Activated CD4-positive, CD25-positive, alpha-beta regulatory T cell treated with anti-CD3 and anti-CD28 coated beads, Interleukin-2, amount 50 U/mL, for 24 hours (primary cell): Measurements from ENCODE around the gene CASK.
"Not testable (repeated sequence)": the region's sequence is repeated elsewhere in the genome, so short reads cannot be mapped to it uniquely, and the experiment has no call there.

Source experiments
- ATAC-seq, 2 donors: fragments of 150-1000 bp; cut with Tn5 transposase; one replicate each; pipeline ENCODE4 v1.10.0; 2021; ENCODE audit warnings: mild to moderate bottlenecking in 1 of 2, moderate library complexity in 1 of 2

The CASK gene

DNA sequence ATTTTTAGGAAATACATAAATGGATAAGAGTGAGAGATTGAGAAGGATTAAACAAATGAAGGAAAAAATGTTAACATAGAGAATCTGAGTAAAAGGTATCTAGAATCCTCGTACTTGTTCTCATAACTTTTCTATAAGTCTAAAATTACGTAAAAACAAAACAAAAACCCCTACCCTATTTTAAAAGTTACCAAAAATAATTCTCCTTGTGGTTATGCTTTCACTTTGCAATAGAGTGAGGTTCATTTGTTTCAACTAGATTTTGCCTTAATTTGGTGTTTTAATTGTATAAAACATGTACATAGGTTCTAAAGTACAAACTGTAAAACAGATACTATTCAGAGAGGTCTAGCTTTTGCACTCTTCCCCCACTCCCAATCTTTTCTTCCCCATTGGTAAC is 238.4 kb downstream of the CASK start:
- no peak for ATAC-seq

DNA sequence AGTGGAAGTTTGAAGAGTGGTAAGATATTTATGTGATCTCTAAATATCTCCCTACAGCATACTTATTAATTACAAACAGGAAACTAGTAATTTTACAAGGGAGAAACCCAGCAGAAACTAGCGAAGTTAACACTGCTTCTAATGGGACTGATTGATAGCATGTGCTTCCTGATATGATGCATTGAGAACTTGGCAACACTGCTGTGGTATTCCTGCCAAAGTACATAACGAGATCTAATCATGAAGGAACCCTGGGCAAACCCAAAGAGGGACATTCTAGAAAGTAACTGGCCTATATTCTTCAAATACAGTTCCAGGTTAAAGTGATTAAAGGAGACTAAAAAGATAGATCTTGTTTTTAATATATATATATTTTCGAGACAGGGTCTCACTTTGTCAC is 239.2 kb downstream of the CASK start:
- no peak for ATAC-seq

DNA sequence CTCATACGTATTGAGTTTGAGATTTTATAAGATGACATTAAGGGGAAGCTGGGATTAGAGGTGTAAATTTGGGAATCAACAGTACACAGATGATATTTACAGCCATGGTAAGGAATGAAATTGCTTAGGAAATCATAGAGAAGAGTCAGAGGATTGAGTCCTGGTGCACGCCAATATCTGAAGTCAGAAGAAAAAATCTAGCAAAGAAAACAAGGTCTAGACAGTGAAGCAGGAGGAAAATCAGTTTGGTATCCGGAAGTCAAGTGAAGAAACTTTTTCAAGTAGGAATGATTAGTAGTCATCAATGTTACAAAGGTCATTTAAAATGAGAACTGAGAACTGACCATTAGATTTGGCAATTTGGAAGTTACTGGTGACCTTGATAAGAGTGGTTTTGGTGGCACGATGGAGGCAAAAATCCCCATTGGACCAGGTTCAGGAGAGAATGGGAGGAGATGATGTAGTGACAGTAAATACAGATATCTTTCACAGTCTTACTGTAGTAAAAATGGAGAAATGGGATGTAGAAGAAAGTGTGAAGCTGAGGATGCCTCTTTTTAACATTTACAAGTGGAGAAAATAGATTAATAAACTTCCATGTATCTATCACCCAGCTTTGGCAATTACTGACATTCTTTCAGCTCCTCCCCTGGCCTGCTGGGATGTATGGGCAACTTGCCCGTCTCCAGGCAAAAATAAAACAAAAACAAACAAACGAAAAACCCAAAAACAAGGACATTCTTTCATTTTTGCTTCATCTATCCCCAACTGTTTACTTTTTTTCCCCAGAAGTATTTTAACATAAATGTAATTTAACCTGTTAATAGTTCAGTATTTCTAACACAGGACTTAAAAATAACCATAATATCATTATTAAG is 245.9 kb downstream of the CASK start:
- ATAC-seq = no peak

DNA sequence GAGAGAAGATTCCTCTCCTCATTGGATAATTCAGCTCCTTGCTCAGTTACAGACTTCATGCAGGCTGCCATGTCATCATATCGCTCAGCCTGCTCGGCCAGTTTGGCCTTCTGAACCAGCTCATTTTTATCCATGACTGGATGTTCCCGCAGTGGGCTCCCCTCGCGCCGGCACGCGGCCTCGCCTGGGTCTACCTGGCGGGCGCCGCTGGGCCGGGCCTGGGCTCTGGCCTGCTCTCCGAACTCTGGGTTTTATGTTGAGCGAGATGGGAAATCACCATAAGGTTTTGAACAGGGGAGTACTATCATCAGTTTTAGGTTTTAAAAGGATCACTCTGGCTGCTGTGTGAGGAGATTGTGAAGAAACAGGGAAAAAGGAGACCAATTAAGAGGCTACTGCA is 247.0 kb downstream of the CASK start:
- not testable (repeated sequence) for ATAC-seq

DNA sequence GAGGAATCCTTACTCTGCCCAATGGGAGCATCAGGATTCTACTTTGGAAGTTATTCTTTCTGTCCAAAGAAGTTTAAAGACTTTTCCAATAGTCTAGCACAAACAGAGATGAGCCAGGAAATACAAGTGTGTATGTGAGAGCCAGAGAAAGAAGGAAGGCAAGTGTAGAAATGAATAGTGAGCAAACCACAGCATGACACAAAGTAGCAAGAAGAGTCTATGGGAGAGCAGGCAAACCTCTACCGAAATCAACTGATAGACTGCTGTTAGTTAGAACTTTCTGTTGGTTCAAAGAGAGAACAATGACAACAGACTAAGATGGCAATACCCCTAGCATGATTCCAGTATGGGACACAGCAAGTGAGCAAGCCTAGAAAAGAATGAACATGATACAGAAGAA is 250.7 kb downstream of the CASK start:
- ATAC-seq = no peak

DNA sequence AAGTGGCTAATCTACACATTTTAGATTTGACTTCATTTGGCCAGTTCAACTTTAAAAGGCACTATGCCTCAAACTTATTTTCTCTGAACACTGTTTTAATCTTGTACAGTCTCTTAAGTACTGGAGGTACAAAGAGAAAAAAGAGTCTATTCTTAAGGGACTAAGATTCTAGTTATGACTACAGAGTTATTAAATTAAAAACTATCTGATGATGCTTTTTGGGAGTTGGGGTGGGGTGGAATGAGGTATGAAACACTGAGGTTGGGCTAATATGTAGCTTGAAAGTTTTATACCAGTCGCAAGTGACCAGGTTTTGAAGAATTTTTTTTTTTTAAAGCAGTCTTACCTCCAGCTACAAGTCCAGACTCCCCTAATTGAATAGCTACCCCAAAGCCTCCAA is 252.3 kb downstream of the CASK start:
- no peak for ATAC-seq

DNA sequence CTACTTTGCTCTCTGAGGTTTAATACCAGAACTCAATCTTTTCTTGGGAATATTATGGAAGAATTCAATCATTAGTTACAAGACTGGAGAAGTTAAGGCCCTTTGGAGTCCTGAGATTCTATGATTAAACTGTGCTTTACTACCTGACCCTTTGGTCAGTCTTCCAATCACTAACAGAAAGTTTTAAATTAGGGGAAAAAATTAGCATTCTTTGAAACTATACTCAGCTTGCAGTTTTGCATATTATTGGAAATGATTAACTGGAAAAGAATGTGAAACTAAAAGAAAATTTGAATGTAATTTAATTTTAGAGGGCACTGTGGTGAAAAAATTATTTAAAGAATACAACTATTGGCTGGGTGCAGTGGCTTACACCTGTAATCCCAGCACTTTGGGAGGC is 253.2 kb downstream of the CASK start:
- no peak for ATAC-seq

DNA sequence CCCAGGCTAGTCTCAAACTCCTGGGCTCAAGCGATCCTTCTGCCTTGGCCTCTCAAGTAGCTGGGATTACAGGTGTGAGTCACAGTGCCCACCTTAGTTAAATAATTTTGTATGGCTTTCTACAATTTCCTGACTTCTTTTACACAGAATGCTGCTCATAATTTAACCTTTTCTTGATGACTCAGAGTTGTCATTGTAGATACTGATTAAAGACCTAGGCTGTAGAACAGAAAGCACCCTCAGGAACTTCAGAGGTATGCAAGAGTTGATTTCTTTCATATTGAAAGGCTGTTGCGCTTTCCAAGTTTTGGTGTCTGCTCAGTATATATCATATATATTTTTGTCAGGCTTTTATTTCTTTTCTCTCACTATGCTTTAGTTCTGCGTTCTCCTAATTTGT is 255.7 kb downstream of the CASK start:
- peak; percentile 69 to 71 for ATAC-seq

DNA sequence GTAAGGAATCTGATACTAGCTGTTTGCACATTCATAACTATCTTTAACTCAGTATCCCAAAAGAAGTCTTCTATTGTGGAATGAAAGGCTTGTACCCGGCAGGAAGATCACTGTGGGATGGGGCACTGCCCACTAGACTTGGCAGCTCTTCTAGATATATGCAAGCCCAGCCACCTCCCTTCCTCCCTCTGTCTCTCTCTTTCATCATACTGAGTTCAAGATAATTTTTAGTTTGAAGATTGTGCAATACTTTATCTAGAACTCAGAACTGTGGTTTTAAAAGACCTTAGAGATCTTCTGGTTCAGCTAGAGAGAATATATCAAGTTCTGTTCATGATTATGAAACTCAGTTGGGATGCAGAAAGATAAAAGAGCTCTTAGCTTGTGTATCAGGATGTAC is 257.1 kb downstream of the CASK start:
- peak in 1 of 2 donors; percentile 25 for ATAC-seq

DNA sequence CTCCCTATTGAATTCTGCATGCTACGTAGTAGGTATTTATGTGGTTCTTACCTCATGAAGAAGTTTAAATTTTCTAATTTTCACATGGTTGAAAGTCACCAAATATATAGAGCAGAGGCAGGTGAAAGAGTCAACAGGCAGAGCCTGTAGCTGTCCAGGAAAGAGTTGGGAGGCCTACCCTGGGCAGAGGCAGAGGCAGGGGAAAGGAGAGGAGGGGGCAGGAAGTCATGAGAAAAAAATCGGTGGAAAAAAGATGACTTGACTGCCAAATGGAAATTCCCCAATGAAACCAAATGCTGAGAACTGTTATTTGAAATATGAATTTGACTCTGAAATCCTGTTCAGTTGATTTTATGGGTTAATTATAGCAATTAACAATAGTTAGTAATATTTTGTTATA is 257.7 kb downstream of the CASK start:
- ATAC-seq = no peak

DNA sequence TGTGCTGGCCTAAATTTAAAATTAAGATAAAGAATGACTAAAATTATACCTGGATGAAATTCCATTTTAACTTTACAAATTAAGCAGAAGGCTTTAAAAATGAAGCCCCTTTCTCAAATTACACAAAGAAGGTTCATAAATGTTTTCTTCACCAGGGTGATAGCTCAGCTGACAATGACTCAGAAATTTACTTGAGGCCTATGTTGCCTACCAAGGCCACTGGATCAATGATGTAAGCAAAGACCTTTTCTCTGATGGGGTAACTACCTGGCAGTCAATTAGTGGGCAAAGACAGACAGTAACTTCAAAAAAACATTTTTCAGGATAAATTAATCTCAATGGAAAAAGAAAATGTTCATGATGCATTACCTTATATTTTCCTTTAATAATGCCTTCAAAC is 258.4 kb downstream of the CASK start:
- ATAC-seq = no peak

DNA sequence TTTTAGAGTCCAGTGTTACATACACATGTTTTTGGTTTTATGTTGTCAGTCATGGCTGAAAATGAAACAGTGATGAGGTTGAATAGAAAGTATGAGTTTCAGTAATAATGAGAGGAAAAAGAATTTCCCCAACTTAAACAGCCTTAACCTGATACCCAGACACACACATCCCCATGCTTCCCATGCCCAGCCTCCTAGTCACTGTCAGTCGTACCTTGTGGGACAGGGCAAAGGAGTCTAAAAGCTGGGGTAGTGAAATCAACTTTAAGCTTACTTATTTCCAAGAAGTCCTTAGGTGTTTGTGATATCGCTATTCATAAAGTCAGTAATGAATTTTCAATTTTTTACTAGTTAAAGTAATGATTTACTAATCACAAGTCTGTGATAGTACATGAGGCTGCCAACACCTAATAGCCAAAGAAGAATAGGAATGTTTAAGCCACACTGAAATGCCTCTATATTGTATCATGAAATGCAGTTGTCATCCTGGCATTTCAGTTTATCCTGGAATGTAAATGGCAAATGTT is 258.9 kb downstream of the CASK start:
- peak; percentile 66 to 68 for ATAC-seq

DNA sequence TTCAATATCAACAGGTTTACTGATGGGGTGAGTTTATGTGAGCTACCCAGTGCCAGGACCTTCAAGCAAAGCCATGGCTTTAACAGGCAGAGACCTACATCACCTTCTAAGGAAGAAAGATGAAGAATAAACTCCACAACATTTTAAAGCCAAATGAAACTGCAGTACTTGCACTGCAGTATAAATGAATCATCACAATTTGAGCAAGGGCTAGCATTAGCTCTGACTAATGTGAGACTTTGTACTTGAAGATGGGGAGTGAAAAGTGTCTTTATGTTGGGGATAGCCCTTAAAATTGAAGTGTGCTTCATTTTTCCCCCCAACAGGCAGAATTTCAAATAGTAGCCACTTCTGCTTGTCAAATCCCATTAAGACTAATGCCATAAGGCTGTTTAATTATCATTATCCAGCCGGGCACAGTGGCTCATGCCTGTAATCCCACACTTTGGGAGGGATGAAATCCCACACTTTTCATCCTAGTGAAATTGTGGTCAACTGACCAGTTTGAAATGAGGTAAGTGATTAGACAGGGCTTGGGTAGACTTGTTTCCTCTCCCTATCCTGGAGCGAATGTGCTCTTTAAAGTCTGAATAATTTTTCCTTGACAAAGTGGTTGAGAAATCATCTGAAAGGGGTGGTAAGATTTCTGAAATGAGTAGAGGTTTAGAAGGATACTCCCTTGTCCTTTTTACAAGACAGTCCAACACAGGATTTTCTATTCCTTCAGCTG is 261.8 kb downstream of the CASK start:
- ATAC-seq = peak in 1 of 2 donors; percentile 30

DNA sequence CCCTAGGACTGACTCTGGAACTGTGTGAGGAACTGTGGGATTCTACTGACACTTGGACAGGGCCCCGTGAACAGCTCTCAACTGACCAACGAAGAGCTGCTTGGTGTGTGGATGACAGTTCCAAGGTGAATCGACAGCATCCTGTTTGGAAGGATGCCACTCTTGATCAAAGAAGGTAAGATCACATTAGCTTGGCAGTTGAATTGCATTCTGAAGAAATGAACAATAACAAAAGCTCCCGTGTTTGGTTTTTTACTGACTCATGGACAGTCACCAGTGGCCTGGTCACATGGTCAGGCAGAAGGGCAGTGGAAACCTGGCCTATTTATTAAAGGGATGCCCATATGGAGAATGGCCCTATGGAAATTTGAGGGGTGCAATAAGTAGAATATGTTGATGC is 267.7 kb downstream of the CASK start:
- no peak for ATAC-seq

DNA sequence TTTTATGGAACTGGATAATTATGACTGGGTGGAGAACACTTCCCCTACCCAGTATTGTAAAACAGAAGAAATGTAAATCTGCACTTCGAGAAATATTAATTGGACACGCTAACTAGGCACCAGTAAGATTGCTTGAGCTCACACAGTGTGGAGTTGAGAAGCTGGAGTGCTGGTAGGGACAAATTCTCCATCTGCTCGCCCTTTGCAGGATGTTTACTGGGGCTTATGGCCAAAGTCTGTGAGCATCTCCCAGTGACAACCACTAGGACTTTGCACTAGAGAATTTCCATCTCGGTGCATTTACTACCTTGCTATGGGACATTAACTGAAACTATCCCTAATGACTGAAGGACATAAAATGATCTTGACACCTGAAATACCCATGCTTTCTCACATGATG is 268.3 kb downstream of the CASK start:
- no peak for ATAC-seq

DNA sequence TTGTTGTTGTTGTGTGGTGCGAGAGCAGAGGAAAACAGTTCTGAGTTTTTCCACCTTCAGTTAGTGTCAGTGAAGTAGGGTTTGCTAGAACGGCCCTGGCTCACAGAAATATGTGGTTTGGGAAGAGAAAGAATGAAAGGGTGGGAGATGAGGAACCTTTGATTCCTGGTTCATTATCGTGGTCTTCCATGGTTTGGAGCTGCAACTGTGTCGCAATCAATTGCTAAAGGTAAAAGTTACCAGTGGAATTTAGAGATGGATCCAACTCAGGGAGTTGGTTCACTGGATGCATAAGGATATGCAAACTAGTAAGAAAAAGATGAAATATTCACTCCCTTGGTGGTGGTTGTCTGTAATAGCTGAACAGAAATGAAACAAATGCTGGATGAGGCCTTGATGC is 270.2 kb downstream of the CASK start:
- ATAC-seq = no peak

DNA sequence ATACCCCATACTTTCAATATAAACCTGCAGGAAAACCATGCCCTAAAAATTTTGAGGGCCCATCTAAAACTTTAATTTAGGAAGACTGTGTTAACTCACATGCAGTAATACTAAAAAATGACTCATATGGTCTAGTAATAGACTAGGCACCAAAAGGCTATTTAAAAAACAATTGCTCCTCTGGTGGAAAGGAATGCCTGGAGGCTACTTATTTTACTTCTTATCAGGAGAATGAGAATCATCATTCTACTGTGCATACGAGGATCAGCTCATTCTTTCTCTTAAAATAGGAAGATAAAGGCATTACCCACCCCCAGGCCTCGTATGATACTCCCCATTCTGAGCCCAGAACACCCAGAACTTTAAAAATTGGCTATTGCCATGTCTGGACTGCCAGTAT is 277.2 kb downstream of the CASK start:
- ATAC-seq = not testable (repeated sequence)

DNA sequence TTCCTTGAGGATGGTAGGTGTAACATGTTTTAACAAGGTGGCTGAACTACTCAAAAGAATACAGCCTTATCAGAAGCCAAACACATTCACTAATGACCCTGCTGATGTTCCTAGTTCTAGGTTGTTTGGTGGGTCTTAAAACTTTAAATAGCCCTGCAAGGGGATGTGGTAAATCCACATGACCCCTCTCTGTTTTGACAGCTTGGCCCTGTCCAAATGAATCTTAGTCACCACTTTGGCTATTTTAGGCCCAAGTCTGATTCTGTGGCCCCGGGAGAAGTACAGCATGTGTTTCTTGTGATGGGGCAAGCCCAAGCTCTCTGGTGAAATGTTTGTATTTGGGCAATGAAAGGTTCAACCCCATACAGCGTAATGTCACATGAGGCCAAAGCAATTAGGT is 289.1 kb downstream of the CASK start:
- no peak for ATAC-seq

DNA sequence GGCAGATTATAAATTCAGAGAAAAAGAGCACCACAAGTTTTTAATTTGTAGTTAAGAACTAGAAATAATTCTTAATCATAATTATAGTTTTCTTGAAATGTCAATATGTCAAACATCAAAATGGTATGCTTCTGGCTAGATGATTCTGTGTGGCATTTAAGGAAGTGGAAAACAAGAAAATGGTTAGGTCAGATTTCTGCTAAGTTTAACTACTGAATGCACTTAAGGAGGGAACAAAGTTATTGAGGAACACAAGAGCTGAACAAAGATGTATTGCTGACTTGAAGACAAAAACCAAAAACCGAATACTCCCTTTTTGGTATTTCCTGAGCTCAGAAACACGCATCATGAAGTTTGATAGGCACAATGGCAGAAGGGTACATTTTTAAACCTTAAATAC is 293.3 kb downstream of the CASK start:
- ATAC-seq = no peak

DNA sequence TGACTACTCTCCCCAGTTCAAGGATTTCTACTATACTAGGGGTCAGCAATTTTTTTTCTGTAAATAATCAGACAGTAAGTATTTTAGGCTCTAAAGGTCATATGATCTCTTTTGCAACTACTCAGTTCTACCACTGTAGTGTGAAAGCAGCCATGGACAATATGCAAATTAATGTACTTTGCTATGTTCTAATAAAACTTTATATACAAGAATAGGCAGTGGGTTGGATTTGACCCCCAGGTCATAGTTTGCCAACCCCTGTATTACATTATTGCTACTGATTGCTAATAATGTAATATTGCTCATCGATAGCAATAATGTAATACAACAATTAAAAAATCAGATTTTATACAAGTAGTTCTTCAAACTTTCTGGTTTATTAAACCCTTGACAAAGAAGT is 293.8 kb downstream of the CASK start:
- ATAC-seq = no peak

DNA sequence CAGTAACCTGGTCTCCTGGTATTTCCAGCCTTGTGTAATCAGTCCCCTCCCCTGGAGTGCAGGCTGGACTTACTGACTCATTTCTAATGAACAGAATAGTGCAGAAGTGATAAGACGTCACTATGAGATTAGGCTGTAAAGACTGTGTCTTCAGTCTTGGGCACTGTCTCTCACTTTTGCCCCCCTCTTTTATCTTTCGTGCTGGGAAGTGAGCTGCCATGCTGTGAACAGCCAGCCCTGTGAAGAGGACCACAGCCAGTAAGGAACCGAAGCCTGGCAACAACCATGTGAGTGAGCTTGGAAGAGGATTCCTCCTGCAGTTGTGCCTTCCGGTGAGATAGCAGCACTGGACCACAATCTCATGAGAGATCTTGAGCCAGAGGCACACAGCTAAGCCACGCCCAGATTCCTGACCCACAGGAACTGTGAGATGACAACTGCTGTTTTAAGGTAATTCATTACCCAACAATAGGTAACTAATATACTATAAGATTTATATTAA is 302.1 kb downstream of the CASK start:
- ATAC-seq = no peak

DNA sequence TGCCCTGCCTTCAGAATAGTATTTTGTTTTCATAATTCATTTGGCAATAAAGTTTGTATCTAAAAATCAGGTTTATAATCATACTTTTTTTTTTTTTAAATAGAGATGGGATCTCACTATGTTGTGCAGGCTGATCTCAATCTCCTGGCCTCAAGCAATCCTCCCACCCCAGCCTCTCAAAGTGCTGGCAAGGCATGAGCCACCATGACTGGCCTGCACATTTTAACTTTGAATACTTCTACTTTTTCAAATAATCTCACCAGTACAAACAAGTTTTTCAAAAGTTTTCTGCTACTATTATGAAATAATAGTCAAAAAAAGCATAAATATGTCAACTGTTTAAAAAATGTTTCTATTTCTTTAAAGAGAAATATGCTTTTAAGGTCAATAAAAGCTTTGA is 304.1 kb downstream of the CASK start:
- no peak for ATAC-seq

DNA sequence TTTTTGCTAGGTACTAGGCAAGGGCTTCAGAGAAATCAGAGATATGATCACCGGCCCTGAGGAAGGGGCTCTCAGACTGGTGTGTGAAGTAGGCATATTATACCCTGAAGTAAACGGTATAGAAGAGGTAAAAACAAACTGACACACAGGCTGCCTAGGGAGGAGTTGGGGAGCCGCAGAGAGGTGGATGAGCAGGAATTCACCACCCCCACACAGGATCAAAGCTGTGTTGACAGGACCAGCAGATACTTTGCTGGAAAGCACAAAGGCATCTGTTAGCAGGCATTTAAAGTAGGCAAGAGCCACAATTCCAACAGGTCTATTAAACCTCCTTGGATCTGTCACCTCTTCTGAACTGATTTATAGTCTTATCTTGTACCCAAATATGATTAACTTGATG is 306.4 kb downstream of the CASK start:
- ATAC-seq = no peak

DNA sequence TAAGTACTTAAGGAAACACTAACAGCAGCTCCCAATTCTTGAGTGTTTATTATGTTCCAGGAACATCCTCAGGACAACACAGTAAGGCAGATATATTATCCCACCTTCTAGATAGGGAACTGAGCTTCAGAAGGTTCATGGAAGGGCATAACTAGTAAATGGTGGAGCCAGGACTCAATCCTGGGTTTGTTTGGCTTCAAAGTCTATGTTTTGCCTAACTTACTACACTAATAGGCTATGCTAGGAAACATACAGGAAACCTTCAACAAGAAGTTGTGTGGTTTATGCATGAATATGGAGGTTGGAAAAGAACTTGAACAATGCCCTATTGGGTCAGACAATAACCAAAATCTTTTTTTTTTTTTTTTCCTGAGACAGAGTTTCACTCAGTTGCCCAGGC is 307.1 kb downstream of the CASK start:
- ATAC-seq = no peak
